Loucy (cell line): ENCODE results near the gene TPO.

Experiments used
- EZH2phosphoT487 ChIP-seq: fragments of 200-600 bp; IDR thresholded peaks from 2 replicates; pipeline ENCODE4 v1.6.1; 2018; ENCODE audit warnings: antibody characterized with exemption, mild to moderate bottlenecking, moderate library complexity, borderline replicate concordance
- TF ChIP-seq, protein P1 (sequence below): fragments of 200-600 bp; sonication (generic); conservative IDR thresholded peaks from 2 replicates; pipeline ENCODE4 v1.5.1; 2014; ENCODE audit warnings: mild to moderate bottlenecking, antibody characterized with exemption, low read length

GRCh38 chr2:1586923-1587840 is 173.9 kb downstream of the TPO start:
- TF ChIP-seq, protein P1, sequence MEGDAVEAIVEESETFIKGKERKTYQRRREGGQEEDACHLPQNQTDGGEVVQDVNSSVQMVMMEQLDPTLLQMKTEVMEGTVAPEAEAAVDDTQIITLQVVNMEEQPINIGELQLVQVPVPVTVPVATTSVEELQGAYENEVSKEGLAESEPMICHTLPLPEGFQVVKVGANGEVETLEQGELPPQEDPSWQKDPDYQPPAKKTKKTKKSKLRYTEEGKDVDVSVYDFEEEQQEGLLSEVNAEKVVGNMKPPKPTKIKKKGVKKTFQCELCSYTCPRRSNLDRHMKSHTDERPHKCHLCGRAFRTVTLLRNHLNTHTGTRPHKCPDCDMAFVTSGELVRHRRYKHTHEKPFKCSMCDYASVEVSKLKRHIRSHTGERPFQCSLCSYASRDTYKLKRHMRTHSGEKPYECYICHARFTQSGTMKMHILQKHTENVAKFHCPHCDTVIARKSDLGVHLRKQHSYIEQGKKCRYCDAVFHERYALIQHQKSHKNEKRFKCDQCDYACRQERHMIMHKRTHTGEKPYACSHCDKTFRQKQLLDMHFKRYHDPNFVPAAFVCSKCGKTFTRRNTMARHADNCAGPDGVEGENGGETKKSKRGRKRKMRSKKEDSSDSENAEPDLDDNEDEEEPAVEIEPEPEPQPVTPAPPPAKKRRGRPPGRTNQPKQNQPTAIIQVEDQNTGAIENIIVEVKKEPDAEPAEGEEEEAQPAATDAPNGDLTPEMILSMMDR, result no peak
- TF ChIP-seq EZH2phosphoT487, result no peak
